EL (cell line): ENCODE measurements around the gene RELB.

Source experiments
- DNase-seq: peaks from one replicate; pipeline ENCODE4 v3.0.0-alpha.2; 2016

The RELB gene

GRCh38 chr19:45023048-45023447 is 21.8 kb downstream of the RELB start:
- no peak for DNase-seq

DNA sequence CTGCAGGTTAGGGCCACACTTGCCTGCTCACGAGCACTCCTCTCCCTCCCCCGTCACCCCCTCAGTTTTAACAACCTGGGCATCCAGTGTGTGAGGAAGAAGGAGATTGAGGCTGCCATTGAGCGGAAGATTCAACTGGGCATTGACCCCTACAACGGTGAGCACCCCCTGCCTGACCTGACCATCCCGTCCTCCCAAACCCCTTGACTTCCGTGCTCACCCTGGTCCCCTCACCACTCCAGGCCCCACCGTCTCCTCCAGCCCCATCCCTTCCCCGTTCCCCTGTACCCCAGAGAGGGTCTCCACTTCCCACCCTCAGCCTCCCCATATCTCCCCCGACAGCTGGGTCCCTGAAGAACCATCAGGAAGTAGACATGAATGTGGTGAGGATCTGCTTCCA is 24.0 kb downstream of the RELB start:
- no peak for DNase-seq

- DNase-seq: no peak
These were observed 26.1 kb downstream of the RELB start for GRCh38 chr19:45027371-45027770.

DNA sequence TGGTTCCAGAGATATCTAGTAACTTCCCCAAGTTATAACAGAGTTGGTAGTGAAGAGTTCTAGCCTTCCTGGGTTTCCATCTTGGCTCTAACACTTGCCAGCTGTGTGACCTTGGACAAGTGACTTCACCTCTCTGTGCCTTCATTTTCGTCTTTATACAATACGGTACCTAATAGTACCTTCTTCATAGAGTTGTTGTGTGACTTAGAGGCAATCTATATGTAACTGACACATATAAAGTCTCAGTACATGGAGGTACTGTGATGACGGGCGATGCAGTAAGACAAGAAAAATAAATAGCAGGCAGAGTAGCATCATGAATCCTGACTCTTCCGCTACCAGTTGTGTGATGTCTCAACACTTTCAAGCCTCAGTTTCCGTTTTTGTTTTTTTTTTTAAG is 29.6 kb downstream of the RELB start:
- no peak for DNase-seq

DNA sequence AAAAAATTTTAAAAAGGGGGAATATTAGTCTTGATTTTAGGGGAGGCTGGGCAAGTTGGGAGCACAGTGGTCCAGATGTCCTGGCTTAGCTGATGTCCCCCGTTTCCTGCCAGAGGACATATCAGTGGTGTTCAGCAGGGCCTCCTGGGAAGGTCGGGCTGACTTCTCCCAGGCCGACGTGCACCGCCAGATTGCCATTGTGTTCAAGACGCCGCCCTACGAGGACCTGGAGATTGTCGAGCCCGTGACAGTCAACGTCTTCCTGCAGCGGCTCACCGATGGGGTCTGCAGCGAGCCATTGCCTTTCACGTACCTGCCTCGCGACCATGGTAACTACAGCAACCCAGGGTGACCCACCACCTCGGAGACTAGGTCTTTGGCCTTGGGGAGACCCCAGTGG is 31.2 kb downstream of the RELB start:
- no peak for DNase-seq

- DNase-seq: no peak
These were observed 34.5 kb downstream of the RELB start for GRCh38 chr19:45035755-45036154.

- DNase-seq: no peak
These were observed 36.3 kb downstream of the RELB start for GRCh38 chr19:45037393-45038169.

DNA sequence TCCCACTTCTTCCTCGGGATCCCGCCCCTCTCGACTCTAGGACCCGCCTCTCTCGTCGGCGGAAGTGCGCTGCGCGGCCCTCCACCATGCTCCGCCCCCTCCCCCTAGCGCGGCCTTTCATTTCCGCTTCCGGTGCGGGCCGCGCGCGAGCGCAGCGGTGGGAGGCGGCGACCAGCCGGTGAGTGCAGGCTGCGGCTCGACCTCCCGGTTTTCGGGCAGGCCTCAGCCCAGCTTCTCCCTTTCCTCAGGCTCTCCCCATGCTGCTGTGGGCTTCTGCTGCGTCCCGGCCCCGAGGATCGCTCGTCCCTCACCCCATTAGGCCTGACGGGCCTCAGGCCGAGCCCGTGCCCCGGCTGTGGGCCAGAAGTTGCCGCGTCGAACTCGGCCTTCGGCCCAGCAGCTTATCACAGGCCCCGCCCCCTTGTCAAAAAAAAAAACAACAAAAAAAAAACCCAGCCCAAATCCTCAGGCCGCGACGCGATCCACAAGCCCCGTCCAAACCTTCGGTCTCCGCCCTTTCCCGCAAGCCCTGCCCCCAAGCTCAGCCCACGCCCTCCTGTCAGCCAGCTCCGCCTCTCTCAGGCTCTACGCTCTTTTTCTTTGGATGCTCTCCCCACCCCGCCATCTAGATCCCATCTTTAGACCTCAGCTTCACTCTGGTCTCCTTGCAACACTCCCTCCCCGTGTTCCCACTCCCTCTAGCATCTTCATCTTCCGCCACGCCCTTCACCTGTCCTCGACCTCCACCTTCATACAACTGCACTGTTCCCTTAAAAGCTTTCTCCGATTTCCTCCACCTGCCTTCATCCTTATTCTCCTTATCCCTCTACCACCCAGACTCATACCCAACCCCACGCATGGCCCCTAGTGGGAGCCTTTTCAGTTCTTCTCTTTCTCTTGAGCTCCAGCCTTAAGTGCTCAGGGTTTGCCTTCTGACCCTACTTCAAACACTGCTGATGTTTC is 37.9 kb downstream of the RELB start, which contains the start of gene CLASRP:
TSS of gene CLASRP (plus strand) at position 115 of the 963 bp plus-strand sequence. CDS start 1,168 bp downstream, outside the sequence.
- DNase-seq: peak; percentile 89

DNA sequence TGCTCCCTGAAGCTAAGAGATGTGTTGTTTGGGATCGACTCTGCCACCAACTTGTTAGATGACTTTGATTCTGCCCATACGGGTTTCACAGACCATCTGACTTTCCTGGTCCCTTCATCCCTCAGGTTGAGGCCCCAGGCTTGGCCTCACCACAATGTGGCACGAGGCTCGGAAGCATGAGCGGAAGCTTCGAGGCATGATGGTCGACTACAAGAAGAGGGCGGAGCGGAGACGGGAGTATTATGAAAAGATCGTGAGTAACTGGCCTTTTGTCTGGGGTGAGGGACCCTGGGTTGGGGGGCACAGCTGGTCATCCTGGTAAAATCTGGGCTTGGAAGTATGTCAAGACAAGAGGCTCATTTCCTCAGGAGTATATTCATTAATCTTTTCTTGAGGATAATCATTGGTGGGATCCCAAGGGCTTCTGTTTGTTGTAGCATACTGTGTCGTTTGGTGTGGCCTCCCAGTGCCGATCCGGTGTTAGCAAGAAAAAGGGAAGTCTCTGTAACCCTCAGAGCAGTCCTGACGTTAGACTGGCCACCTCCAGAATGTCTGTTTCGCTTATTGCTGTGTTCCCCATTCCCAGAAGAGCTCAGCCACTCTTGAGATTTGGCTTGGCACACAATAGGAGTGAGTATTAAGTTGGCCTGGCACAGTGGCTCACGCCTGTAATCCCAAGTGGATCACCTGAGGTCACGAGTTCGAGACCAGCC is 39.0 kb downstream of the RELB start:
- DNase-seq: no peak

GRCh38 chr19:45041125-45041524 is 39.9 kb downstream of the RELB start:
- DNase-seq: no peak

- DNase-seq: no peak
These were observed 44.5 kb downstream of the RELB start for GRCh38 chr19:45045671-45046353.

DNA sequence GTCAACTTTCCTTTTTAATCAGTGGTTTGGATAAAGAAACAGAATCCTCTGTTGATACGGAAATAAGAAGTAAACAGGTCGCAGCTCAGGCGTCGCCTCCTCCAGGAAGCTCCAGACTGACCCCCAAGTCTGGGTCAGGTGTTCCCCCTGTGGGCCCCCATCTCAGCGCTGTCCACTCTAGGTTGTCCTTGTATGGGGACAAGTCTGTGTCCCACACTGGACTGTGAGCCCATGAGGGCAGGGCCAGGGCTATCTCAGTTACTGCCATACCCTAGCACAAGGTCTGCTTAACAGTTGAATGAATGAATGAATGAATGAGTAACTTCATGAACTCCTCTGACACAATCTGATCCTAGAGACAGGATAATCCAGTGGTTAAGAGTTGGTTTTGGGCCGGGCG is 45.1 kb downstream of the RELB start:
- no peak for DNase-seq

DNA sequence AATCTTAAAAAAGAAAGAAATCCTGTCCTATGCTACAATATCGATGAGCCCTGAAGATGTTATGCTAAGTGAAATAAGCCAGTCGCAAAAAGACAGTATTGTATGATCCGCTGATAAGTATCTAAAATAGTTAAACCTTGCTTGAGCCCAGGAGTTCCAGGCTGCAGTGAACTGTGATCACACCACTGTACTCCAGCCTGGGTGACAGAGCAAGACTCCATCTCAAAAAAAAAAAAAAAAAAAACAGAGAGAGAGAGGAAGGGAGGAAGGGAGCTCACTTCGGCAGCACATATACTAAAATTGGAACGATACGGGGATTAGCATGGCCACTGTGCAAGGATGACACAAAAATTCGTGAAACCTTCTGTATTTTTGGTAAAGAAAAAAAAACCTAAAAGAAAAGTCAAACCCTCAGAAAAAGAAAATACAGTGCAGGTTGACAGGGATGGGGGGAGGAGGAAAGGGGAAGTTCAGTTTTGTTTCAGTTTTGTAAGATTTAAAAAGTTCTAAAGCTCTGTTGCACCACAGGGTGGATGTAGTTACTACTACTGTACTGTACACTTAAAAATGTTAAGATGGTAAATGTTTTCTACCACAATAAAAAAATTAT is 46.0 kb downstream of the RELB start:
- DNase-seq: no peak

- DNase-seq: no peak
These were observed 47.9 kb downstream of the RELB start for GRCh38 chr19:45049073-45049736.

GRCh38 chr19:45050036-45050435 is 48.8 kb downstream of the RELB start:
- DNase-seq: no peak

GRCh38 chr19:45051929-45052579 is 50.8 kb downstream of the RELB start:
- no peak for DNase-seq

DNA sequence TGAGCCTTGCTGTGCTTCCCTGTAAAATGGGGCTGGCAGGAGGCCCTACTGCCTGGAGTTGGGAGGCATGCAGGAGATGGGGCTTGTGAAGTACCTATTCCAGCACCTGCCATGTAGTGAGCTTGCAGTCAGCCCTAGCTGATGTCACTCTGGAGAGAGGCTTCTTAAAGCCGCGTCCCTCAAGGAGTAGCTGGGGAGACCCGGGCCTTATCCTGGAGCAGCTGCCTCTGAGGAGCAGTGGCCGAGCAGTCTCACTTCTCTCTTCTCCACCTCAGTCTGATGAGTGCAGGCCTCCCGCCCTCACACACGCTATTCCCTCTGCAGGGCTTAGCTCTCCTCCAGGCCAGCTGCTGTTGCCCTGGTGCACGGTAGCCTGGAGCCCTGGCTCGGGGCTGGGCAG is 55.6 kb downstream of the RELB start:
- no peak for DNase-seq

- DNase-seq: no peak
These were observed 56.2 kb downstream of the RELB start for GRCh38 chr19:45057444-45057843.

GRCh38 chr19:45058622-45059159 is 57.4 kb downstream of the RELB start:
- no peak for DNase-seq

GRCh38 chr19:45059258-45059965 is 58.1 kb downstream of the RELB start:
- DNase-seq: peak; percentile 76
